H1 (cell line): ENCODE measurements around the gene GNG7. TPM values are rescaled to one million over a fixed set of nuclear protein-coding genes. Genes with fewer than 3 reads are reported as not detected.

Experiments
- CTCF ChIA-PET: fragments of 300-600 bp; sonication (Branson Sonifier 250); formaldehyde crosslinking; loops from one replicate; lab custom pipeline; 2021; ENCODE audit not compliant: partially characterized antibody; lab: Charles Lee
- POLR2A ChIA-PET: fragments of 300-600 bp; sonication (Branson Sonifier 250); formaldehyde crosslinking; loops from one replicate; lab custom pipeline; 2021; ENCODE audit warnings: inconsistent platforms; ENCODE audit not compliant: partially characterized antibody; lab: Charles Lee
- DNase-seq, 2 experiments: peaks; one replicate each; pipeline versions ENCODE4 v3.0.0 to v3.0.0-alpha.2; 2010 to 2022; ENCODE audit warnings: low spot score in 2 of 2, low read depth in 1 of 2, mixed read lengths in 1 of 2
- FAIRE-seq: peaks from 2 replicates; lab custom pipeline; 2011; peaks lifted over from hg19 to GRCh38; lab: Jason Lieb, UNC
- H2AFZ ChIP-seq: 2 replicates; pipeline ENCODE4 v1.8.1; 2012; ENCODE audit warnings: low read length, inconsistent platforms
- H2AK5ac ChIP-seq: 2 replicates; pipeline ENCODE4 v1.6.1; 2013; ENCODE audit warnings: low read depth, low read length
- H2BK120ac ChIP-seq: replicated peaks from 2 replicates; pipeline ENCODE3; 2013; ENCODE audit warnings: low read depth, low read length, inconsistent platforms
- H2BK12ac ChIP-seq: 2 replicates; pipeline ENCODE4 v1.6.1; 2013; ENCODE audit warnings: low read depth, low read length
- H2BK15ac ChIP-seq: 2 replicates; pipeline ENCODE4 v1.6.1; 2013; ENCODE audit warnings: low read length
- H2BK20ac ChIP-seq: 2 replicates; pipeline ENCODE4 v1.6.1; 2013; ENCODE audit warnings: low read length
- H2BK5ac ChIP-seq: 2 replicates; pipeline ENCODE4 v1.6.1; 2013; ENCODE audit warnings: low read depth, low read length
- H3K14ac ChIP-seq: 2 replicates; pipeline ENCODE4 v1.6.1; 2013; ENCODE audit warnings: inconsistent platforms; ENCODE audit not compliant: insufficient read length
- H3K18ac ChIP-seq: 2 replicates; pipeline ENCODE4 v1.6.1; 2013; ENCODE audit warnings: low read length; ENCODE audit errors: extremely low read depth
- H3K23ac ChIP-seq: 2 replicates; pipeline ENCODE4 v1.6.1; 2013; ENCODE audit warnings: inconsistent platforms; ENCODE audit not compliant: insufficient read length
- H3K23me2 ChIP-seq: 2 replicates; pipeline ENCODE4 v1.6.1; 2013; ENCODE audit warnings: low read depth, low read length
- H3K27ac ChIP-seq: 2 replicates; pipeline ENCODE4 v1.6.1; 2011; ENCODE audit warnings: low read depth, low read length, inconsistent platforms
- H3K27me3 ChIP-seq, 4 experiments: replicated peaks in 1 of 4; 1 replicate in 1 of 4; 2 replicates in 3 of 4; pipeline versions ENCODE4 v1.6.1 to v1.8.1; 2011 to 2013; ENCODE audit warnings: low read length in 3 of 4, mild to moderate bottlenecking in 3 of 4, inconsistent platforms in 2 of 4, mixed read lengths in 2 of 4, moderate library complexity in 1 of 4; ENCODE audit not compliant: control insufficient read depth in 3 of 4, insufficient read depth in 3 of 4; ENCODE audit errors: extremely low read depth in 1 of 4
- H3K36me3 ChIP-seq, 4 experiments: 2 replicates each; pipeline versions ENCODE4 v1.6.1 to v1.8.1; 2011 to 2013; ENCODE audit warnings: mild to moderate bottlenecking in 4 of 4, low read length in 3 of 4, moderate library complexity in 2 of 4, control low read depth in 1 of 4, inconsistent platforms in 1 of 4; ENCODE audit not compliant: insufficient read depth in 4 of 4, control insufficient read depth in 2 of 4
- H3K4ac ChIP-seq: replicated peaks from 2 replicates; pipeline ENCODE3; 2013; ENCODE audit warnings: low read length, low read depth, mixed read lengths, inconsistent platforms; ENCODE audit not compliant: insufficient read length
- H3K4me1 ChIP-seq, 4 experiments: replicated peaks in 1 of 4; 1 replicate in 1 of 4; 2 replicates in 3 of 4; pipeline versions ENCODE4 v1.6.1 to v1.8.1; 2011 to 2013; ENCODE audit warnings: low read length in 3 of 4, inconsistent platforms in 2 of 4, mixed read lengths in 1 of 4; ENCODE audit not compliant: insufficient read depth in 4 of 4, control insufficient read depth in 3 of 4
- H3K4me2 ChIP-seq, 2 experiments: 2 replicates each; pipeline versions ENCODE4 v1.6.1 to v1.8.1; 2011 to 2013; ENCODE audit warnings: low read depth in 2 of 2, low read length in 2 of 2, control low read depth in 1 of 2, inconsistent platforms in 1 of 2, mild to moderate bottlenecking in 1 of 2; ENCODE audit not compliant: insufficient read depth in 1 of 2
- H3K4me3 ChIP-seq, 4 experiments: fragments of 200-600, 300-600 bp in 1 of 4; sonication (generic), shearing (Covaris generic), sonication (Bioruptor Twin) in 1 of 4; 2 replicates each; pipeline versions ENCODE4 v1.5.1 to v1.8.1; 2011 to 2016; ENCODE audit warnings: low read length in 4 of 4, low read depth in 3 of 4, control low read depth in 2 of 4, inconsistent platforms in 2 of 4, mild to moderate bottlenecking in 2 of 4, mixed read lengths in 1 of 4, moderate library complexity in 1 of 4; ENCODE audit not compliant: insufficient read depth in 2 of 4; ENCODE audit errors: extremely low read depth in 1 of 4
- H3K56ac ChIP-seq: replicated peaks from 2 replicates; pipeline ENCODE3; 2013; ENCODE audit warnings: low read depth, mild to moderate bottlenecking, mixed read lengths, low read length, inconsistent platforms; ENCODE audit not compliant: insufficient read length
- H3K79me1 ChIP-seq: 2 replicates; pipeline ENCODE4 v1.6.1; 2013; ENCODE audit warnings: low read depth, low read length, control low read depth
- H3K79me2 ChIP-seq, 2 experiments: 2 replicates each; pipeline versions ENCODE4 v1.6.1 to v1.8.1; 2012 to 2013; ENCODE audit warnings: low read length in 2 of 2, mild to moderate bottlenecking in 2 of 2, inconsistent platforms in 1 of 2; ENCODE audit not compliant: insufficient read depth in 2 of 2, control insufficient read depth in 1 of 2
- H3K9ac ChIP-seq, 4 experiments: replicated peaks in 1 of 4; 1 replicate in 1 of 4; 2 replicates in 3 of 4; pipeline versions ENCODE4 v1.6.1 to v1.8.1; 2011 to 2013; ENCODE audit warnings: low read depth in 3 of 4, low read length in 3 of 4, control low read depth in 2 of 4, mild to moderate bottlenecking in 2 of 4, moderate library complexity in 2 of 4, inconsistent platforms in 1 of 4; ENCODE audit errors: extremely low read depth in 1 of 4
- H3K9me3 ChIP-seq, 2 experiments: 2 replicates each; pipeline versions ENCODE4 v1.6.1 to v1.8.1; 2012 to 2013; ENCODE audit warnings: mild to moderate bottlenecking in 2 of 2, moderate library complexity in 2 of 2, control low read depth in 1 of 2, inconsistent platforms in 1 of 2, low read depth in 1 of 2, low read length in 1 of 2, mixed read lengths in 1 of 2; ENCODE audit not compliant: insufficient read depth in 2 of 2
- H4K20me1 ChIP-seq, 2 experiments: replicated peaks in 1 of 2; 2 replicates each; pipeline versions ENCODE3 to v1.8.1; 2011 to 2013; ENCODE audit warnings: inconsistent platforms in 2 of 2, low read length in 2 of 2, mild to moderate bottlenecking in 1 of 2; ENCODE audit not compliant: insufficient read depth in 2 of 2, control insufficient read depth in 1 of 2
- H4K5ac ChIP-seq: 2 replicates; pipeline ENCODE4 v1.6.1; 2013; ENCODE audit warnings: low read length, low read depth, mixed read lengths, inconsistent platforms; ENCODE audit not compliant: insufficient read length
- H4K8ac ChIP-seq: 2 replicates; pipeline ENCODE4 v1.8.0; 2013; ENCODE audit warnings: mild to moderate bottlenecking, moderate library complexity, low read length, inconsistent platforms; ENCODE audit not compliant: insufficient read depth; ENCODE audit errors: extremely low read depth
- H4K91ac ChIP-seq: replicated peaks from 2 replicates; pipeline ENCODE3; 2013; ENCODE audit warnings: low read length, mixed read lengths, inconsistent platforms; ENCODE audit not compliant: insufficient read length
- BRCA1 ChIP-seq: IDR thresholded peaks from 2 replicates; pipeline ENCODE4 v1.6.1; 2012; ENCODE audit warnings: low read depth, low read length, improper control_type of control experiment
- CHD2 ChIP-seq: IDR thresholded peaks from 2 replicates; pipeline ENCODE4 v1.6.1; 2012; ENCODE audit warnings: low read length, improper control_type of control experiment
- CTBP2 ChIP-seq: IDR thresholded peaks from 2 replicates; pipeline ENCODE4 v1.7.0; 2011; ENCODE audit warnings: borderline replicate concordance, mild to moderate bottlenecking, moderate library complexity, mixed read lengths, low read length; ENCODE audit not compliant: insufficient read depth, insufficient read length
- JUND ChIP-seq: IDR thresholded peaks from 2 replicates; pipeline ENCODE4 v1.6.1; 2011; ENCODE audit warnings: mild to moderate bottlenecking, improper control_type of control experiment, low read length
- KDM4A ChIP-seq: IDR thresholded peaks from one replicate; pipeline ENCODE4 v1.7.1; 2012; ENCODE audit warnings: low read depth, mild to moderate bottlenecking, moderate library complexity, low read length, inconsistent platforms; ENCODE audit not compliant: severe bottlenecking
- MAX ChIP-seq: IDR thresholded peaks from 2 replicates; pipeline ENCODE4 v1.6.1; 2012; ENCODE audit warnings: inconsistent platforms
- POLR2A ChIP-seq, 2 experiments: IDR thresholded peaks; 1 replicate in 1 of 2; 2 replicates in 1 of 2; pipeline ENCODE4 v1.6.1; 2011; ENCODE audit warnings: low read depth in 2 of 2, low read length in 2 of 2, mild to moderate bottlenecking in 2 of 2; ENCODE audit errors: control extremely low read depth in 1 of 2
- RAD21 ChIP-seq, 2 experiments: IDR thresholded peaks in 1 of 2; conservative IDR thresholded peaks in 1 of 2; 2 replicates each; pipeline ENCODE4 v1.6.1; 2011; ENCODE audit warnings: low read depth in 2 of 2, low read length in 2 of 2, improper control_type of control experiment in 1 of 2, inconsistent platforms in 1 of 2, mild to moderate bottlenecking in 1 of 2, moderate library complexity in 1 of 2
- USF2 ChIP-seq: IDR thresholded peaks from 2 replicates; pipeline ENCODE4 v1.6.1; 2011; ENCODE audit warnings: low read length, improper control_type of control experiment
- ZNF274 ChIP-seq: IDR thresholded peaks from 2 replicates; pipeline ENCODE4 v1.7.0; 2012; ENCODE audit warnings: low read length, borderline replicate concordance; ENCODE audit errors: extremely low read depth
- WGBS, 2 experiments: shearing (Covaris generic) in 1 of 2; methylation state at CpG; one replicate each; pipeline versions ENCODE4 v1.1.6 to v1.1.7; 2013 to 2015; ENCODE audit warnings: low lambda C conversion rate in 2 of 2, mixed read lengths in 2 of 2, inconsistent platforms in 1 of 2, low coverage in 1 of 2, missing lambda C conversion rate in 1 of 2; ENCODE audit not compliant: insufficient replicate concordance in 2 of 2, insufficient coverage in 1 of 2, insufficient read length in 1 of 2; ENCODE audit errors: extremely low coverage in 1 of 2, missing lambda C conversion rate in 1 of 2; 5-methylcytosine and 5-hydroxymethylcytosine counted together
- polyA plus RNA-seq, 7 experiments: library from polyadenylated mRNA; depleted of rRNA in 3 of 7; stranded (reverse) in 5 of 7; unstranded in 2 of 7; fragments of >200 nt in 5 of 7; fragments of 200-250 nt in 2 of 7; gene quantifications; 1 replicate in 5 of 7; 2 replicates in 1 of 7; 4 replicates in 1 of 7; pipeline versions ENCODE4 v1.2.1 to v1.2.3, GENCODE V29; 2011 to 2013; ENCODE audit warnings: missing spikeins in 2 of 7, mixed read lengths in 2 of 7
- total RNA-seq: library from RNA; stranded (reverse); fragmentation: NEBNext Ultra II Directional; extraction: Animal tissue kit (Norgen Biotek cat#: 25700); gene quantifications from 2 replicates; pipeline ENCODE4 v1.2.1, GENCODE V29; 2021

The GNG7 gene
- total and polyA plus RNA-seq, 2 of the 8 experiments (the other 6 are each of a cell fraction or from before 2014, with no cell fraction given) = 2.8 to 7.8 TPM

- Histone ChIP-seq H2AK5ac (peak overlapping the region; percentile 75; the same call in 1 of the 2 replicates), H2AFZ (no peak overlapping the region), H4K8ac (no peak overlapping the region), H3K4ac (no peak overlapping the region), H3K27ac (no peak overlapping the region), H3K9ac (no peak overlapping the region), H3K18ac (no peak overlapping the region), H3K56ac (no peak overlapping the region), H2BK12ac (no peak overlapping the region), H3K79me2 (no peaks in the 10 kb centered on the region), H4K5ac (no peak overlapping the region), H3K23ac (no peak overlapping the region), H3K4me2 (no peak overlapping the region), H4K91ac (no peak overlapping the region), H3K23me2 (no peaks in the 10 kb centered on the region; the same call in 1 of the 2 replicates), H3K14ac (no peak overlapping the region), H3K36me3 (no peaks in the 10 kb centered on the region), H3K27me3 (no peaks in the 10 kb centered on the region), H2BK15ac (no peak overlapping the region), H3K4me1 (peaks cover 0 to 14% (median 10%) of the 10 kb centered on the region in 4 experiments; a peak in 6 of 7 replicates), H3K9me3 (peaks cover 11 to 13% of the 10 kb centered on the region in 2 experiments), H3K4me3 (no peak overlapping the region), H3K79me1 (no peaks in the 10 kb centered on the region), H2BK5ac (no peak overlapping the region), H4K20me1 (no peaks in the 10 kb centered on the region), H2BK20ac (no peak overlapping the region), H2BK120ac (no peak overlapping the region)
- FAIRE-seq = no peak
- POLR2A ChIA-PET = interaction anchor here (0.6 to 4.6 kb wide), 3 partner anchors 26 to 113 kb away, joined by 3 to 28 read pairs (median 3); partner anchors contain the start of gene GADD45B
- no peak for DNase-seq
- CTCF ChIA-PET = interaction anchor here (0.7 to 1.6 kb wide), 4 partner anchors 9 to 76 kb away, joined by 3 to 4 read pairs (median 4); no protein-coding TSS in a partner anchor
- WGBS, 2 experiments = 94% methylated on average over 9 of the region's 10 CpGs; no CpG with 5 or more reads in 1 of the 2 experiments
- TF ChIP-seq POLR2A (IDR thresholded peaks at IDR 0.05; ENCODE audit: control extremely low read depth in 1 of 2, low read depth in 2 of 2, low read length in 2 of 2) = no peak
- no peak for TF ChIP-seq CTBP2
- no peak for TF ChIP-seq MAX
- TF ChIP-seq KDM4A = no peak
- no peak for TF ChIP-seq CHD2
- TF ChIP-seq ZNF274 = no peak
- no peak for TF ChIP-seq RAD21 (IDR thresholded peaks at IDR 0.05 in 1 of 2, conservative IDR thresholded peaks at IDR 0.05 in 1 of 2; ENCODE audit: low read depth in 2 of 2, low read length in 2 of 2)
- no peak for TF ChIP-seq USF2
- TF ChIP-seq BRCA1 = no peak
- no peak for TF ChIP-seq JUND
Observed at GRCh38 chr19:2538096-2538757, 164.3 kb downstream of the GNG7 start.
